Esophagus muscularis mucosa (tissue), 4 donors: ENCODE data around the gene SLC4A5. TPM values are rescaled to one million over a fixed set of nuclear protein-coding genes. Genes with fewer than 3 reads are reported as not detected.

Experiments
- DNase-seq: peaks from one replicate; pipeline ENCODE4 v3.0.0-alpha.2; 2017; ENCODE audit errors: extremely low spot score
- H3K27ac ChIP-seq, 4 donors: fragments of 200-600 bp; sonication (generic); replicated peaks in 1 of 4; 1 replicate in 3 of 4; 2 replicates in 1 of 4; pipeline ENCODE4 v1.5.1; 2016 to 2019; ENCODE audit warnings: mild to moderate bottlenecking in 1 of 4
- H3K27me3 ChIP-seq, 4 donors: fragments of 200-600 bp; sonication (generic); one replicate each; pipeline versions ENCODE4 v1.5.1 to v1.6.0; 2016 to 2019
- H3K36me3 ChIP-seq, 4 donors: fragments of 200-600 bp; sonication (generic); one replicate each; pipeline ENCODE4 v1.5.1; 2016 to 2019
- H3K4me1 ChIP-seq, 4 donors: fragments of 200-600 bp; sonication (generic); one replicate each; pipeline ENCODE4 v1.5.1; 2016 to 2019
- H3K4me3 ChIP-seq, 4 donors: fragments of 200-600 bp; sonication (generic); 1 replicate in 2 of 4; 2 replicates in 2 of 4; pipeline ENCODE4 v1.5.1; 2016 to 2019; ENCODE audit warnings: mild to moderate bottlenecking in 4 of 4, moderate library complexity in 1 of 4
- H3K9me3 ChIP-seq, 4 donors: fragments of 200-600 bp; sonication (generic); 1 replicate in 3 of 4; 2 replicates in 1 of 4; pipeline ENCODE4 v1.5.1; 2016 to 2019
- CTCF ChIP-seq, 3 experiments: fragments of 200-600 bp in 2 of 3; fragments of 450-650 bp in 1 of 3; sonication (generic) in 2 of 3; IDR thresholded peaks; one replicate each; pipeline ENCODE4 v1.5.1; 2017 to 2019; ENCODE audit warnings: antibody characterized with exemption in 3 of 3, mild to moderate bottlenecking in 2 of 3, moderate library complexity in 1 of 3
- EP300 ChIP-seq: sonication (generic); formaldehyde crosslinking; IDR thresholded peaks from one replicate; pipeline ENCODE4 v1.6.1; 2017; ENCODE audit warnings: antibody characterized with exemption
- POLR2A ChIP-seq: fragments of 450-650 bp; IDR thresholded peaks from one replicate; pipeline ENCODE4 v1.6.1; 2017; ENCODE audit warnings: antibody characterized with exemption, moderate library complexity, mild to moderate bottlenecking, low read depth
- POLR2AphosphoS5 ChIP-seq, 2 donors: sonication (generic); formaldehyde crosslinking; IDR thresholded peaks; one replicate each; pipeline ENCODE4 v1.6.1; 2017; ENCODE audit warnings: antibody characterized with exemption in 2 of 2
- WGBS: methylation state at CpG from one replicate; pipeline ENCODE4 v1.1.5; 2018; 5-methylcytosine and 5-hydroxymethylcytosine counted together
- intact Hi-C: fragments of 100-400 bp; cut with DNase I; formaldehyde crosslinking; loops from one replicate; pipeline ENCODE4 v1.15.1; 2023
- total RNA-seq, 4 donors: library from RNA; depleted of rRNA; stranded (reverse); fragments of >200 nt; gene quantifications; one replicate each; pipeline versions ENCODE4 v1.1.0 to v1.2.1, GENCODE V29; 2016

Gene SLC4A5
- total RNA-seq, 4 donors from 2014 or later = 0.50 to 1.8 (median 1.4) TPM

- no peak overlapping the region for H3K4me3 ChIP-seq
- no peaks in the 10 kb centered on the region for H3K4me1 ChIP-seq
- intact Hi-C loops = no loop called here
- no peak for DNase-seq
- no peak overlapping the region for H3K27ac ChIP-seq
- TF ChIP-seq CTCF (IDR thresholded peaks at IDR 0.05) (no peak), POLR2AphosphoS5 (IDR thresholded peaks at IDR 0.05) (no peak), EP300 (no peak), POLR2A (no peak)
- peaks cover 0 to 19% (median 0%) of the 10 kb centered on the region in 4 donors for H3K36me3 ChIP-seq
- no peaks in the 10 kb centered on the region for H3K27me3 ChIP-seq
- no peaks in the 10 kb centered on the region for H3K9me3 ChIP-seq
- WGBS = 97% methylated on average over 4 of the region's 6 CpGs
Observed at GRCh38 chr2:74291886-74292621, 51.2 kb downstream of the SLC4A5 start.

- no peak overlapping the region for H3K4me3 ChIP-seq
- H3K27me3 ChIP-seq = no peaks in the 10 kb centered on the region
- H3K9me3 ChIP-seq = no peaks in the 10 kb centered on the region
- intact Hi-C loops = no loop called here
- H3K4me1 ChIP-seq = no peaks in the 10 kb centered on the region
- H3K27ac ChIP-seq = no peak overlapping the region
- TF ChIP-seq CTCF (IDR thresholded peaks at IDR 0.05) (no peak), POLR2AphosphoS5 (IDR thresholded peaks at IDR 0.05) (no peak), POLR2A (no peak), EP300 (no peak)
- peaks cover 0 to 19% (median 0%) of the 10 kb centered on the region in 4 donors for H3K36me3 ChIP-seq
- WGBS = 77% methylated on average over 2 of the region's 2 CpGs
- DNase-seq = no peak
Observed at GRCh38 chr2:74291218-74291544, 52.0 kb downstream of the SLC4A5 start.

DNA sequence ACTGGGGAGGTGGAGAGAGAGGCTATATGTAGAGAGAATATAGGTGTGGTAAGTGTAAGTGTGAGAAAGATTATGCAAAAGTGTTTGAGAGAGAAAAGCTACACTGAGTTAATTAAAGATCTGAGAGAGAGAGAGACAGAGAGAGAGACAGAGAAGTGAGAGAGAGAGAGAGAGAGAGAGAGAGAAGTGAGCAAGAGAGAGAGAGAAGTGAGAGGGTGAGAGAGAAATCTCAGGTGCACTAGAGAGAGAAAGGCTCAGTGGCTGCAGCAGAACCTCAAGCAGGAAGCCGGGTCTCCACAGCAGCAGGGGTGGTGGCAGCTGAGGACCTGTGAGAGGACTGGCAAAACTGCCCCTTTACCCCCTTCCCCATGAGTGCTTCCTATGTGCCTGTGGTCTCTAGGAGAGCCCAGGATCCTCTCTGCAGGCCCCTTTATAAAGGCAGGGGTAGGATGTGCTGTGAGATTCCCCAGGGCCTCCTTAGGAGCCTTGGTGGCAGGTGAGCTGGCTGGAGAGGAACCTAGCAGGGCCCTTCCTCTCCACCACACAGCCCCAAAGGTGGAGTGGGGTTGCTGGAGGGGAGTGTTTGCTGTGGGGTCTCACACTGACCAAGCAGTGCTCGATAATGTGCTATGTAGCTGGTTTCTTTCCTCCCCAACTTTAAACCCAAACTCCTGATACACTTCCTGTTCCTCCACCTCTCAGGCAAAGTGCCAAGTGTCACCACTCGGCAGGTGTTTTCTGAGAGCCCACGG lies 52.6 kb downstream of the SLC4A5 start:
- H3K4me1 ChIP-seq = no peaks in the 10 kb centered on the region
- peaks cover 0 to 20% (median 0%) of the 10 kb centered on the region in 4 donors for H3K36me3 ChIP-seq
- 53% methylated on average over 4 of the region's 4 CpGs for WGBS
- no peak overlapping the region for H3K27ac ChIP-seq
- TF ChIP-seq POLR2AphosphoS5 (IDR thresholded peaks at IDR 0.05) (no peak), CTCF (IDR thresholded peaks at IDR 0.05) (no peak), POLR2A (no peak), EP300 (no peak)
- no peak overlapping the region for H3K4me3 ChIP-seq
- no peaks in the 10 kb centered on the region for H3K9me3 ChIP-seq
- H3K27me3 ChIP-seq = no peaks in the 10 kb centered on the region
- intact Hi-C loops = no loop called here
- no peak for DNase-seq

GRCh38 chr2:74290066-74290465 lies 53.1 kb downstream of the SLC4A5 start:
- 89% methylated on average over 3 of the region's 3 CpGs for WGBS
- intact Hi-C loops = no loop called here

More at GRCh38 chr2:74290066-74290465, 53.1 kb downstream of the SLC4A5 start:
- H3K27me3 ChIP-seq = no peaks in the 10 kb centered on the region
- no peak for DNase-seq
- H3K4me1 ChIP-seq = no peaks in the 10 kb centered on the region
- H3K9me3 ChIP-seq = no peaks in the 10 kb centered on the region
- no peak overlapping the region for H3K27ac ChIP-seq
- TF ChIP-seq EP300 (no peak), POLR2AphosphoS5 (IDR thresholded peaks at IDR 0.05) (no peak), CTCF (IDR thresholded peaks at IDR 0.05) (no peak), POLR2A (no peak)
- no peak overlapping the region for H3K4me3 ChIP-seq
- H3K36me3 ChIP-seq = peaks cover 0 to 25% (median 0%) of the 10 kb centered on the region in 4 donors
